ENCODE results near the gene SLC25A34.

SLC25A34 gene

GRCh38 chr1:15731735-15732685 is 4.0 kb upstream of the SLC25A34 start:
- TF ChIP-seq CTCF (IDR thresholded peaks at IDR 0.05) = no peak

- TF ChIP-seq CTCF (IDR thresholded peaks at IDR 0.05) = no peak
Observed at GRCh38 chr1:15732686-15733081, 3.4 kb upstream of the SLC25A34 start.

- TF ChIP-seq CTCF (IDR thresholded peaks at IDR 0.05) = no peak
Observed at GRCh38 chr1:15733218-15733725, 2.8 kb upstream of the SLC25A34 start.

- TF ChIP-seq CTCF (IDR thresholded peaks at IDR 0.05) = no peak
Observed at GRCh38 chr1:15733726-15734226, 2.3 kb upstream of the SLC25A34 start.

- TF ChIP-seq CTCF (IDR thresholded peaks at IDR 0.05) = no peak
Observed at GRCh38 chr1:15734296-15734695, 1.8 kb upstream of the SLC25A34 start.

GRCh38 chr1:15734901-15735300 is 1.2 kb upstream of the SLC25A34 start:
- TF ChIP-seq CTCF (IDR thresholded peaks at IDR 0.05) = no peak

GRCh38 chr1:15735304-15736037 is 587 bp upstream of the SLC25A34 start:
- TF ChIP-seq CTCF (IDR thresholded peaks at IDR 0.05) = no peak
